Natural killer cell treated with Interleukin-12 subunit alpha and Interleukin-12 subunit beta and Interleukin-15 and Interleukin-18, amount 100 ng/mL, for 72 hours (primary cell): ENCODE measurements around the gene DGCR8. TPM values are rescaled to one million over a fixed set of nuclear protein-coding genes. Genes with fewer than 3 reads are reported as not detected.

Experiments
- ATAC-seq, 2 donors: fragments of 150-1000 bp; cut with Tn5 transposase in 1 of 2; sonication (Bioruptor Pico), chemical (Tn5 transposase) in 1 of 2; 2 replicates each; pipeline ENCODE4 v1.10.0; 2021
- DNase-seq: peaks from one replicate; pipeline ENCODE4 v3.0.0; 2022; ENCODE audit warnings: low spot score
- H3K27ac Mint-ChIP-seq, 2 donors: 1 replicate in 1 of 2; 2 replicates in 1 of 2; pipeline ENCODE4 v1.8.0; 2022; ENCODE audit warnings: mixed read lengths in 2 of 2, mild to moderate bottlenecking in 1 of 2, moderate library complexity in 1 of 2
- H3K27me3 Mint-ChIP-seq, 2 donors: 1 replicate in 1 of 2; 2 replicates in 1 of 2; pipeline ENCODE4 v1.8.0; 2022; ENCODE audit warnings: mixed read lengths in 2 of 2
- H3K36me3 Mint-ChIP-seq: one replicate; pipeline ENCODE4 v1.8.0; 2022; ENCODE audit warnings: mixed read lengths
- H3K4me1 Mint-ChIP-seq, 2 donors: 1 replicate in 1 of 2; 2 replicates in 1 of 2; pipeline ENCODE4 v1.8.0; 2022; ENCODE audit warnings: low read depth in 2 of 2, mixed read lengths in 2 of 2, mild to moderate bottlenecking in 1 of 2
- H3K4me3 Mint-ChIP-seq: one replicate; pipeline ENCODE4 v1.8.0; 2022; ENCODE audit warnings: mixed read lengths
- H3K9me3 Mint-ChIP-seq: 2 replicates; pipeline ENCODE4 v1.8.0; 2022; ENCODE audit warnings: mixed read lengths
- total RNA-seq, 2 donors: library from RNA; stranded (reverse); gene quantifications; one replicate each; pipeline ENCODE4 v1.2.3, GENCODE V29; 2022

DGCR8 gene
- total RNA-seq, 2 donors from 2014 or later, result 60.1 to 89.5 TPM

- Mint-ChIP-seq H3K4me3 (no peak overlapping the region), H3K27me3 (no peaks in the 10 kb centered on the region), H3K27ac (no peak overlapping the region), H3K4me1 (peaks cover 0 to 21% of the 10 kb centered on the region in 2 donors), H3K9me3 (no peaks in the 10 kb centered on the region), H3K36me3 (no peaks in the 10 kb centered on the region)
- DNase-seq, result no peak
- no peak for ATAC-seq
These were observed 57.8 kb downstream of the DGCR8 start for GRCh38 chr22:20137671-20138416.

GRCh38 chr22:20138417-20138738, 58.3 kb downstream of the DGCR8 start:
- H3K36me3 Mint-ChIP-seq, result no peaks in the 10 kb centered on the region
- no peak overlapping the region for H3K27ac Mint-ChIP-seq
- DNase-seq (no peak), ATAC-seq (no peak)
- peaks cover 0 to 18% of the 10 kb centered on the region in 2 donors for H3K4me1 Mint-ChIP-seq
- no peak overlapping the region for H3K4me3 Mint-ChIP-seq
- H3K27me3 Mint-ChIP-seq, result no peaks in the 10 kb centered on the region
- H3K9me3 Mint-ChIP-seq, result no peaks in the 10 kb centered on the region

- Mint-ChIP-seq H3K9me3 (no peaks in the 10 kb centered on the region), H3K36me3 (no peaks in the 10 kb centered on the region), H3K27ac (no peak overlapping the region), H3K4me1 (peaks cover 0 to 18% of the 10 kb centered on the region in 2 donors), H3K4me3 (no peak overlapping the region), H3K27me3 (no peaks in the 10 kb centered on the region)
- DNase-seq (no peak), ATAC-seq (no peak)
These were observed 58.8 kb downstream of the DGCR8 start for GRCh38 chr22:20138868-20139267.

GRCh38 chr22:20139391-20140106, 59.5 kb downstream of the DGCR8 start:
- H3K27ac Mint-ChIP-seq, result no peak overlapping the region
- H3K36me3 Mint-ChIP-seq, result no peaks in the 10 kb centered on the region
- DNase-seq, result no peak
- H3K9me3 Mint-ChIP-seq, result no peaks in the 10 kb centered on the region
- no peak overlapping the region for H3K4me3 Mint-ChIP-seq
- H3K27me3 Mint-ChIP-seq, result no peaks in the 10 kb centered on the region
- H3K4me1 Mint-ChIP-seq, result peaks cover 0 to 18% of the 10 kb centered on the region in 2 donors
- no peak for ATAC-seq

- Mint-ChIP-seq H3K4me1 (peaks cover 0 to 18% of the 10 kb centered on the region in 2 donors), H3K4me3 (no peak overlapping the region), H3K27ac (no peak overlapping the region), H3K27me3 (no peaks in the 10 kb centered on the region), H3K36me3 (no peaks in the 10 kb centered on the region), H3K9me3 (no peaks in the 10 kb centered on the region)
- DNase-seq (no peak), ATAC-seq (no peak)
These were observed 60.0 kb downstream of the DGCR8 start for GRCh38 chr22:20140107-20140445.

GRCh38 chr22:20140521-20140964, 60.5 kb downstream of the DGCR8 start:
- no peak for ATAC-seq
- no peaks in the 10 kb centered on the region for H3K36me3 Mint-ChIP-seq
- no peak overlapping the region for H3K27ac Mint-ChIP-seq
- peaks cover 0 to 18% of the 10 kb centered on the region in 2 donors for H3K4me1 Mint-ChIP-seq
- no peaks in the 10 kb centered on the region for H3K9me3 Mint-ChIP-seq
- no peaks in the 10 kb centered on the region for H3K27me3 Mint-ChIP-seq
- H3K4me3 Mint-ChIP-seq, result no peak overlapping the region
- DNase-seq, result no peak

GRCh38 chr22:20141186-20142077, 61.4 kb downstream of the DGCR8 start:
- no peak for ATAC-seq
- no peaks in the 10 kb centered on the region for H3K27me3 Mint-ChIP-seq

GRCh38 chr22:20142711-20143621, 62.9 kb downstream of the DGCR8 start:
- no peak for DNase-seq
- Mint-ChIP-seq H3K36me3 (no peaks in the 10 kb centered on the region), H3K9me3 (no peaks in the 10 kb centered on the region), H3K4me3 (no peak overlapping the region), H3K27me3 (no peaks in the 10 kb centered on the region), H3K27ac (no peak overlapping the region), H3K4me1 (peaks cover 0 to 9% of the 10 kb centered on the region in 2 donors)
- no peak for ATAC-seq

More at GRCh38 chr22:20141186-20142077, 61.4 kb downstream of the DGCR8 start:
- DNase-seq, result no peak
- H3K4me1 Mint-ChIP-seq, result peaks cover 0 to 15% of the 10 kb centered on the region in 2 donors
- no peak overlapping the region for H3K27ac Mint-ChIP-seq
- no peak overlapping the region for H3K4me3 Mint-ChIP-seq
- no peaks in the 10 kb centered on the region for H3K9me3 Mint-ChIP-seq
- no peaks in the 10 kb centered on the region for H3K36me3 Mint-ChIP-seq

GRCh38 chr22:20143883-20144665, 64.0 kb downstream of the DGCR8 start:
- no peaks in the 10 kb centered on the region for H3K27me3 Mint-ChIP-seq
- no peaks in the 10 kb centered on the region for H3K9me3 Mint-ChIP-seq
- H3K36me3 Mint-ChIP-seq, result no peaks in the 10 kb centered on the region
- DNase-seq (no peak), ATAC-seq (no peak)
- no peak overlapping the region for H3K4me3 Mint-ChIP-seq
- peaks cover 0 to 2% of the 10 kb centered on the region in 2 donors for H3K4me1 Mint-ChIP-seq
- H3K27ac Mint-ChIP-seq, result no peak overlapping the region

- Mint-ChIP-seq H3K9me3 (no peaks in the 10 kb centered on the region), H3K27me3 (no peaks in the 10 kb centered on the region), H3K4me3 (no peak overlapping the region), H3K36me3 (no peaks in the 10 kb centered on the region), H3K4me1 (no peaks in the 10 kb centered on the region), H3K27ac (no peak overlapping the region)
- DNase-seq (no peak), ATAC-seq (no peak)
These were observed 65.3 kb downstream of the DGCR8 start for GRCh38 chr22:20145206-20145831.

- Mint-ChIP-seq H3K27me3 (no peaks in the 10 kb centered on the region), H3K27ac (no peak overlapping the region), H3K9me3 (no peaks in the 10 kb centered on the region), H3K4me3 (no peak overlapping the region), H3K4me1 (no peaks in the 10 kb centered on the region), H3K36me3 (no peaks in the 10 kb centered on the region)
- no peak for ATAC-seq
- DNase-seq, result no peak
These were observed 65.8 kb downstream of the DGCR8 start for GRCh38 chr22:20145832-20146223.

- H3K36me3 Mint-ChIP-seq, result no peaks in the 10 kb centered on the region
- H3K9me3 Mint-ChIP-seq, result no peaks in the 10 kb centered on the region
- no peaks in the 10 kb centered on the region for H3K27me3 Mint-ChIP-seq
- H3K27ac Mint-ChIP-seq, result no peak overlapping the region
- no peak for DNase-seq
- H3K4me1 Mint-ChIP-seq, result no peaks in the 10 kb centered on the region
- no peak for ATAC-seq
- H3K4me3 Mint-ChIP-seq, result no peak overlapping the region
These were observed 66.7 kb downstream of the DGCR8 start for GRCh38 chr22:20146777-20147176.
